SK-N-SH treated with all-trans-retinoic acid at 6 μM for 48 hours (cell line): ENCODE data around the gene ADAMTS15.

ENCODE experiments used
- ATAC-seq: fragments of 200-7000 bp; cut with Tn5 transposase; 3 replicates; pipeline ENCODE4 v1.9.1; 2020; ENCODE audit warnings: mild to moderate bottlenecking, moderate library complexity
- ARNTL ChIP-seq: fragments of 450-650 bp; formaldehyde crosslinking; IDR thresholded peaks from 2 replicates; pipeline ENCODE4 v1.5.0; 2020; ENCODE audit warnings: low read depth, mild to moderate bottlenecking, moderate library complexity, borderline replicate concordance
- BACH2 ChIP-seq: fragments of 250-450 bp; sonication (Bioruptor Pico); IDR thresholded peaks from 2 replicates; pipeline ENCODE4 v1.9.0; 2021; ENCODE audit warnings: mild to moderate bottlenecking, borderline replicate concordance
- CREB5 ChIP-seq: fragments of 250-450 bp; sonication (Bioruptor Pico); IDR thresholded peaks from 2 replicates; pipeline ENCODE4 v1.5.1; 2020; ENCODE audit warnings: low read depth, mild to moderate bottlenecking, moderate library complexity
- CSDC2 ChIP-seq: fragments of 250-450 bp; sonication (Bioruptor Pico); IDR thresholded peaks from 2 replicates; pipeline ENCODE4 v1.5.0; 2020; ENCODE audit warnings: mild to moderate bottlenecking, moderate library complexity
- ESRRG ChIP-seq: fragments of 250-450 bp; sonication (Bioruptor Pico); IDR thresholded peaks from 2 replicates; pipeline ENCODE4 v1.6.1; 2021; ENCODE audit warnings: mild to moderate bottlenecking
- GLIS3 ChIP-seq: fragments of 250-450 bp; sonication (Bioruptor Pico); IDR thresholded peaks from 2 replicates; pipeline ENCODE4 v1.5.0; 2020; ENCODE audit warnings: mild to moderate bottlenecking, moderate library complexity
- ISL1 ChIP-seq: fragments of 250-450 bp; sonication (Bioruptor Pico); IDR thresholded peaks from 2 replicates; pipeline ENCODE4 v2.1.2; 2022; ENCODE audit warnings: mild to moderate bottlenecking, moderate library complexity
- OSR1 ChIP-seq: fragments of 250-450 bp; sonication (Bioruptor Pico); IDR thresholded peaks from 2 replicates; pipeline ENCODE4 v1.8.0; 2022; ENCODE audit warnings: moderate library complexity, mild to moderate bottlenecking, inconsistent platforms
- POU6F1 ChIP-seq: fragments of 250-450 bp; sonication (Bioruptor Pico); IDR thresholded peaks from 2 replicates; pipeline ENCODE4 v1.8.0; 2021; ENCODE audit warnings: low read depth, mild to moderate bottlenecking, moderate library complexity, borderline replicate concordance
- PPARA ChIP-seq: fragments of 250-450 bp; sonication (Bioruptor Pico); IDR thresholded peaks from 2 replicates; pipeline ENCODE4 v1.5.0; 2020; ENCODE audit warnings: mild to moderate bottlenecking, borderline replicate concordance
- RARB ChIP-seq: fragments of 250-450 bp; sonication (Bioruptor Pico); IDR thresholded peaks from 2 replicates; pipeline ENCODE4 v1.8.0; 2021; ENCODE audit warnings: mild to moderate bottlenecking, moderate library complexity
- SNAI2 ChIP-seq: fragments of 250-450 bp; sonication (Bioruptor Pico); IDR thresholded peaks from 2 replicates; pipeline ENCODE4 v1.5.0; 2020; ENCODE audit warnings: mild to moderate bottlenecking, moderate library complexity
- TCF4 ChIP-seq: fragments of 250-450 bp; sonication (Bioruptor Pico); IDR thresholded peaks from 2 replicates; pipeline ENCODE4 v1.8.0; 2021; ENCODE audit warnings: mild to moderate bottlenecking, moderate library complexity, borderline replicate concordance
- TSHZ2 ChIP-seq: fragments of 250-450 bp; sonication (Bioruptor Pico); IDR thresholded peaks from 2 replicates; pipeline ENCODE4 v1.5.0; 2020; ENCODE audit warnings: mild to moderate bottlenecking, moderate library complexity
- ZC3H10 ChIP-seq: fragments of 250-450 bp; sonication (Bioruptor Pico); IDR thresholded peaks from 2 replicates; pipeline ENCODE4 v1.5.1; 2021; ENCODE audit warnings: mild to moderate bottlenecking, moderate library complexity
- ZFP3 ChIP-seq: fragments of 250-450 bp; sonication (Bioruptor Pico); IDR thresholded peaks from 2 replicates; pipeline ENCODE4 v1.5.0; 2020; ENCODE audit warnings: mild to moderate bottlenecking, moderate library complexity
- ZFP30 ChIP-seq: fragments of 450-650 bp; formaldehyde crosslinking; IDR thresholded peaks from 2 replicates; pipeline ENCODE4 v1.5.0; 2022; ENCODE audit warnings: mild to moderate bottlenecking, moderate library complexity
- ZNF565 ChIP-seq: fragments of 450-650 bp; formaldehyde crosslinking; conservative IDR thresholded peaks from 2 replicates; pipeline ENCODE4 v1.5.0; 2020; ENCODE audit warnings: low read depth, mild to moderate bottlenecking, moderate library complexity
- ZNF8 ChIP-seq: fragments of 450-650 bp; formaldehyde crosslinking; IDR thresholded peaks from 2 replicates; pipeline ENCODE4 v1.5.0; 2020; ENCODE audit warnings: mild to moderate bottlenecking, moderate library complexity
- TF ChIP-seq, protein P1 (sequence below): fragments of 250-450 bp; sonication (Bioruptor Pico); IDR thresholded peaks from 2 replicates; pipeline ENCODE4 v1.5.1; 2021; ENCODE audit warnings: mild to moderate bottlenecking, moderate library complexity

ADAMTS15 gene

GRCh38 chr11:130473795-130474377, 25.4 kb downstream of the ADAMTS15 start:
- no peak for ATAC-seq
- no peak for TF ChIP-seq ARNTL (CRISPR knock-in tag)
- no peak for TF ChIP-seq BACH2 (CRISPR knock-in tag)
- TF ChIP-seq TCF4 (CRISPR knock-in tag): no peak
- TF ChIP-seq GLIS3 (CRISPR knock-in tag): no peak
- no peak for TF ChIP-seq ZC3H10 (CRISPR knock-in tag)
- no peak for TF ChIP-seq OSR1 (CRISPR knock-in tag)
- no peak for TF ChIP-seq ZNF8
- TF ChIP-seq CREB5 (CRISPR knock-in tag): no peak
- no peak for TF ChIP-seq ZFP30 (CRISPR knock-in tag)
- TF ChIP-seq PPARA (CRISPR knock-in tag): no peak
- no peak for TF ChIP-seq RARB
- TF ChIP-seq SNAI2 (CRISPR knock-in tag): no peak
- no peak for TF ChIP-seq CSDC2
- TF ChIP-seq ISL1: no peak
- TF ChIP-seq, all 23 proteins: peak for 0

DNA sequence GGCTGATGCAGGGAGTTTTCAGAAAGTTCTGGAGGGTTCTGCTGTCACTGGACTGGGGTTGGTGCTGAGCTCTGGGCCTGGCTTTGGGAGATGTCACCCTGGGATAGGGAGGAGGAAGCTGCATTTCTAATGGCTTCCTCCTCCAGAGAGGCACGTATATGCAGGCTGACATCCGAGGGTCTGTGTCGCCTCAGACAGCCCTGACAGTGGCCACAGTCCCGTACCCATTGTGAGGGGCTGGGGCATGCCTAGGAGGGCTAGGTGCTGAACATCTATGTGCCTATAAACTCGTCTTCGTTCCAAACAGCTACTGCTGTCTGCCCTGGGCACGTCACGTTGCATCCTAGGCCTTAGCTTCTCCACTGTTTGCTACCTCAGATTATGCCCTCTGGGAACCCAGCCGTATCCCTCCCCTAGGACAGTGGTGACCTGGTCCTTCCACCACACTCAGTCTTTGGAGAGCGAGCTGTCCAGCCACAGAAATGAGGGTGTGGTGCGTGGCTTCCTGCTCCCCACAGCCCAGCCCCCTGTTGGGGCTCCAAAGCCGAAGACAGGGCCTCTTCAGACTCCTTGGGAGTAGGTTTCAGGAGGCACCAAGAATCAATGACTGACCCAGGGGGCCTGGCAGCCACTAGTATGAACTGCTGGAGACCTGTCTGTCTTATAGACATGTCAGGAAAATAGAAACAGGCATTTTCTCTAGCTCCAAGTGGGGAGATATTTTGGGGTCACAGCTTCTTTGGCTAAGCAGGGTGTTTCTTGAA, 26.4 kb downstream of the ADAMTS15 start:
- no peak for ATAC-seq

GRCh38 chr11:130475426-130476053, 27.1 kb downstream of the ADAMTS15 start:
- TF ChIP-seq CSDC2: no peak
- TF ChIP-seq, protein P1, sequence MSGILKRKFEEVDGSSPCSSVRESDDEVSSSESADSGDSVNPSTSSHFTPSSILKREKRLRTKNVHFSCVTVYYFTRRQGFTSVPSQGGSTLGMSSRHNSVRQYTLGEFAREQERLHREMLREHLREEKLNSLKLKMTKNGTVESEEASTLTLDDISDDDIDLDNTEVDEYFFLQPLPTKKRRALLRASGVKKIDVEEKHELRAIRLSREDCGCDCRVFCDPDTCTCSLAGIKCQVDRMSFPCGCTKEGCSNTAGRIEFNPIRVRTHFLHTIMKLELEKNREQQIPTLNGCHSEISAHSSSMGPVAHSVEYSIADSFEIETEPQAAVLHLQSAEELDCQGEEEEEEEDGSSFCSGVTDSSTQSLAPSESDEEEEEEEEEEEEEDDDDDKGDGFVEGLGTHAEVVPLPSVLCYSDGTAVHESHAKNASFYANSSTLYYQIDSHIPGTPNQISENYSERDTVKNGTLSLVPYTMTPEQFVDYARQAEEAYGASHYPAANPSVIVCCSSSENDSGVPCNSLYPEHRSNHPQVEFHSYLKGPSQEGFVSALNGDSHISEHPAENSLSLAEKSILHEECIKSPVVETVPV: no peak
- no peak for ATAC-seq

More for the DNA sequence above, 26.4 kb downstream of the ADAMTS15 start:
- TF ChIP-seq CREB5 (CRISPR knock-in tag) (no peak), RARB (no peak), ZNF8 (no peak), PPARA (CRISPR knock-in tag) (no peak), ARNTL (CRISPR knock-in tag) (no peak), BACH2 (CRISPR knock-in tag) (no peak)
- TF ChIP-seq, all 23 proteins: peak for 0

GRCh38 chr11:130476200-130476921, 27.9 kb downstream of the ADAMTS15 start:
- ATAC-seq: peak; percentile 34
- TF ChIP-seq TSHZ2 (CRISPR knock-in tag): no peak
- no peak for TF ChIP-seq CREB5 (CRISPR knock-in tag)
- no peak for TF ChIP-seq ZFP30 (CRISPR knock-in tag)
- TF ChIP-seq SNAI2 (CRISPR knock-in tag): no peak
- TF ChIP-seq ZFP3 (CRISPR knock-in tag): no peak
- no peak for TF ChIP-seq ZC3H10 (CRISPR knock-in tag)
- TF ChIP-seq, protein P1: no peak
- TF ChIP-seq TCF4 (CRISPR knock-in tag): no peak
- TF ChIP-seq ARNTL (CRISPR knock-in tag): no peak
- no peak for TF ChIP-seq ISL1
- no peak for TF ChIP-seq ZNF565 (CRISPR knock-in tag)
- no peak for TF ChIP-seq RARB
- TF ChIP-seq CSDC2: no peak
- TF ChIP-seq ESRRG: no peak
- no peak for TF ChIP-seq POU6F1 (CRISPR knock-in tag)
- TF ChIP-seq ZNF8: no peak
